Lung (tissue), 13 donors: Measurements from ENCODE around the gene RHOG. TPM values are rescaled to one million over a fixed set of nuclear protein-coding genes. Genes with fewer than 3 reads are reported as not detected.

Experiments used
- ATAC-seq: fragments of 200-7000 bp; cut with Tn5 transposase; one replicate; pipeline ENCODE4 v1.9.1; 2020; ENCODE audit warnings: moderate number of reproducible peaks; ENCODE audit not compliant: insufficient read depth, low FRiP score
- DNase-seq, 3 donors: peaks; one replicate each; pipeline ENCODE4 v3.0.0-alpha.2; 2013 to 2017
- H3K27ac ChIP-seq, 2 donors: one replicate each; pipeline ENCODE4 v1.5.1; 2013; ENCODE audit warnings: mild to moderate bottlenecking in 2 of 2, moderate library complexity in 2 of 2, control low read depth in 1 of 2, inconsistent platforms in 1 of 2, low read depth in 1 of 2, low read length in 1 of 2
- H3K27me3 ChIP-seq, 3 donors: one replicate each; pipeline ENCODE4 v1.5.1; 2013; ENCODE audit warnings: low read length in 2 of 3; ENCODE audit not compliant: control insufficient read depth in 3 of 3, insufficient read depth in 3 of 3
- H3K36me3 ChIP-seq, 4 donors: one replicate each; pipeline ENCODE4 v1.5.1; 2013; ENCODE audit warnings: low read length in 4 of 4, mild to moderate bottlenecking in 1 of 4, moderate library complexity in 1 of 4; ENCODE audit not compliant: control insufficient read depth in 4 of 4, insufficient read depth in 4 of 4
- H3K4me1 ChIP-seq, 5 donors: one replicate each; pipeline ENCODE4 v1.5.1; 2013; ENCODE audit warnings: low read length in 5 of 5, mild to moderate bottlenecking in 2 of 5, moderate library complexity in 1 of 5; ENCODE audit not compliant: control insufficient read depth in 5 of 5, insufficient read depth in 5 of 5
- H3K4me3 ChIP-seq: one replicate; pipeline ENCODE4 v1.5.1; 2013; ENCODE audit warnings: mild to moderate bottlenecking, control low read depth, moderate library complexity
- H3K9ac ChIP-seq, 2 donors: one replicate each; pipeline ENCODE4 v1.5.1; 2013; ENCODE audit warnings: low read length in 2 of 2, control low read depth in 1 of 2; ENCODE audit not compliant: insufficient read depth in 1 of 2
- H3K9me3 ChIP-seq, 4 donors: one replicate each; pipeline ENCODE4 v1.5.1; 2013; ENCODE audit warnings: low read length in 3 of 4, mild to moderate bottlenecking in 1 of 4, moderate library complexity in 1 of 4; ENCODE audit not compliant: control insufficient read depth in 4 of 4, insufficient read depth in 3 of 4
- CTCF ChIP-seq: IDR thresholded peaks from 2 replicates; pipeline ENCODE4 v1.5.1; 2012; ENCODE audit warnings: mild to moderate bottlenecking; ENCODE audit errors: control extremely low read depth, extremely low read depth
- WGBS, 2 donors: extraction: QIAGEN DNeasy Blood & Tissue Kit; methylation state at CpG; one replicate each; pipeline ENCODE4 v1.1.7; 2013; 5-methylcytosine and 5-hydroxymethylcytosine counted together
- polyA plus RNA-seq, 2 donors: library from polyadenylated mRNA; stranded (reverse); fragments of 200-250 nt; gene quantifications; one replicate each; pipeline ENCODE4 v1.2.1, GENCODE V29; 2013
- small RNA-seq: library from RNA; depleted of rRNA; stranded (forward); fragments of <200 nt; gene quantifications from one replicate; pipeline ENCODE3, GENCODE V24; 2014; ENCODE audit warnings: low replicate concordance
- total RNA-seq, 2 donors: library from RNA; depleted of rRNA in 1 of 2; stranded (reverse); fragments of >200 nt in 1 of 2; gene quantifications; one replicate each; pipeline ENCODE4 v1.2.1, GENCODE V29; 2014 to 2021
- donor health status: control.
- donor health status: control.
- donor health status: Bipolar disorder and iron deficiency.
- donor health status: healthy.
- donor health status: DM: yes; HTN: yes; CAD: no.

The RHOG gene
- total and polyA plus RNA-seq, 4 donors: 15.4 to 287 (median 82.6) TPM

DNA sequence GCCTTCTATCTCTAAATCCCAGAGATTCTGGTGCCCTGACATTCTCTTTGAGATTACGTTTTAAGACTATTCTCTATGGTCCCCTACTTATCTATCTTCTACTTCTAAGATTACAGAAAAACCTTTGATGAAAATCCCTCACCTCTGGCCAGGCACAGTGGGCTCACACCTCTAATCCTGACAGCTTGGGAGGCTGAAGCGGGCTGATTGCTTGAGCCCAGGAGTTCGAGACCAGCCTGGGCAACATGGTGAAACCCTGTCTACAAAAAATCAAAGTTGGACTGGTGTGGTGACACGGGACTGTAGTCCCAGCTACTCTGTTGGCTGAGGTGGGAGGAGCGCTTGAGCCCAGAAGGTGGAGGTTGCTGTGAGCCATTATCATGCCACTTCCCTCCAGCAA lies 57.8 kb downstream of the RHOG start:
- Histone ChIP-seq H3K4me3 (no peak overlapping the region), H3K27ac (peak overlapping the region in 1 of 2 donors; percentile 31), H3K36me3 (peaks cover 7 to 14% (median 10%) of the 10 kb centered on the region in 4 donors), H3K9me3 (no peaks in the 10 kb centered on the region), H3K9ac (no peak overlapping the region), H3K27me3 (no peaks in the 10 kb centered on the region), H3K4me1 (peaks cover 7 to 21% (median 13%) of the 10 kb centered on the region in 5 donors)
- ATAC-seq (no peak), DNase-seq (no peak)
- TF ChIP-seq CTCF: no peak
- WGBS, 2 donors: 94% methylated on average over 5 of the region's 5 CpGs

GRCh38 chr11:3781423-3781822 lies 59.3 kb downstream of the RHOG start:
- 12 to 21% methylated on average over 2 of the region's 2 CpGs for WGBS, 2 donors
- H3K27me3 ChIP-seq: no peaks in the 10 kb centered on the region
- no peak overlapping the region for H3K4me3 ChIP-seq
- no peak for TF ChIP-seq CTCF
- no peaks in the 10 kb centered on the region for H3K9me3 ChIP-seq
- ATAC-seq (peak; percentile 81), DNase-seq (no peak)
- no peak overlapping the region for H3K9ac ChIP-seq
- H3K27ac ChIP-seq: no peak overlapping the region
- peaks cover 0 to 10% (median 3%) of the 10 kb centered on the region in 5 donors for H3K4me1 ChIP-seq
- H3K36me3 ChIP-seq: peaks cover 10 to 20% (median 11%) of the 10 kb centered on the region in 4 donors

Small RNA genes lying within 50 kb of the gene (small RNA-seq; reads per million reads assigned to genes)
- not detected for gene RNU7-50P

Other genes starting within 250 kb of the RHOG start
- 1 to 10 TPM; 1.0 to 1.7 TPM for gene ART5, start 199.0 kb downstream of the RHOG start, total RNA-seq
- under 1 TPM; 0.08 to 0.17 TPM for gene ART5, start 199.0 kb downstream of the RHOG start, polyA plus RNA-seq
- under 1 TPM; 0.68 to 0.80 TPM for gene ART1, start 195.8 kb downstream of the RHOG start, total RNA-seq
- gene ART1, start 195.8 kb downstream of the RHOG start, polyA plus RNA-seq: under 1 TPM in 1 of 2 donors, not detected in 1; 0.14 TPM
- gene CHRNA10, start 169.6 kb downstream of the RHOG start, total RNA-seq: 1 to 10 TPM in 1 of 2 donors, under 1 TPM in 1; 0.71 to 2.9 TPM
- gene CHRNA10, start 169.6 kb downstream of the RHOG start, polyA plus RNA-seq: 1 to 10 TPM; 1.5 to 1.6 TPM
- 100 to 1,000 TPM in 1 of 2 donors, 10 to 100 TPM in 1; 67.1 to 109 TPM for gene NUP98, start 43.4 kb downstream of the RHOG start, total RNA-seq
- 10 to 100 TPM; 16.6 to 52.3 TPM for gene NUP98, start 43.4 kb downstream of the RHOG start, polyA plus RNA-seq
- gene PGAP2, start 32.4 kb downstream of the RHOG start, total RNA-seq: 10 to 100 TPM; 22.4 to 23.6 TPM
- 10 to 100 TPM; 17.5 to 19.4 TPM for gene PGAP2, start 32.4 kb downstream of the RHOG start, polyA plus RNA-seq
- gene STIM1, start 14.7 kb upstream of the RHOG start, total RNA-seq: 10 to 100 TPM; 49.7 to 56.4 TPM
- 10 to 100 TPM; 12.1 to 32.6 TPM for gene STIM1, start 14.7 kb upstream of the RHOG start, polyA plus RNA-seq